COLO668 (cell line): ENCODE data around the gene CDK5RAP2.
A peak's percentile ranks its signal among the peaks of the same experiment; 100 is the strongest.
"Not testable (repeated sequence)": the region's sequence is repeated elsewhere in the genome, so short reads cannot be mapped to it uniquely, and the experiment has no call there.

Experiments used
- DNase-seq: peaks from one replicate; lab custom pipeline; 2025; ENCODE audit not compliant: unreplicated experiment; lab: John Stamatoyannopoulos, UW

CDK5RAP2 gene

DNA sequence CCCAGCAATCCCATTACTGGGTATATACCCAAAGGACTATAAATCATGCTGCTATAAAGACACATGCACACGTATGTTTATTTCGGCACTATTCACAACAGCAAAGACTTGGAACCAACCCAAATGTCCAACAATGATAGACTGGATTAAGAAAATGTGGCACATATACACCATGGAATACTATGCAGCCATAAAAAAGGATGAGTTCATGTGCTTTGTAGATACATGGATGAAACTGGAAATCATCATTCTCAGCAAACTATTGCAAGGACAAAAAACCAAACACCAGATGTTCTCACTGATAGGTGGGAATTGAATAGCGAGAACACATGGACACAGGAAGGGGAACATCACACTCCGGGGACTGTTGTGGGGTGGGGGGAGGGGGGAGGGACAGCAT lies 64.0 kb downstream of the CDK5RAP2 start:
- not testable (repeated sequence) for DNase-seq

DNA sequence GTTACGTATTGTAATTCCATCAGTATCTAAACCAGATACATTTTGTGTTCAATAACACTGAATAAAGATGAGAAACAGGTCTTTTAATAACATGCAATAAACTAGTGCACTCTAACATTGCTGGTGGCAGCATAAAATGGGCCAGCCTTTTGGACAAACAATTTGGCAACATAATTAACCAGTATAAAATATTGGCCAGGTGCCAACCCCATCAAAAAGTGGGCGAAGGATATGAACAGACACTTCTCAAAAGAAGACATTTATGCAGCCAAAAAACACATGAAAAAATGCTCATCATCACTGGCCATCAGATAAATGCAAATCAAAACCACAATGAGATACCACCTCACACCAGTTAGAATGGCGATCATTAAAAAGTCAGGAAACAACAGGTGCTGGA lies 64.5 kb downstream of the CDK5RAP2 start:
- not testable (repeated sequence) for DNase-seq

DNA sequence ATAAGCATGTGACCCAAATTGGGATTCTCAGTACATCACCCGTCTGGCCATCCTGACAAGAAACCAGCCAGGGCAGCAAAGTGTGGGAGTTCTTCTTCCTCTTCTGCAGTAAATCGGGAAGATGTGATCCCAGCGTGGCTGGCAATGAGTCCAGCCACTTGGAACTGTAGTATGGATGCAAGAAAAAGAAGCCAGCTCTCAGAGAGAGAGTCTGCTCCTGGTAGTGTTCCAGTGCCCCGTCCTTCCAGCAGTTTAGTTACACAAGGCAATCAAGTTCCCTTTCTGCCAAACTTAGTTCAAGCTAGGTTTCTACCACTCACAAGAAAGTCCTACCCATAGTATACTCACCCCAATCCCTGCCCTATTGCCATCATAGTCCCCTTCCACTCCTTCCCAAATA lies 65.6 kb downstream of the CDK5RAP2 start:
- DNase-seq, result no peak

DNA sequence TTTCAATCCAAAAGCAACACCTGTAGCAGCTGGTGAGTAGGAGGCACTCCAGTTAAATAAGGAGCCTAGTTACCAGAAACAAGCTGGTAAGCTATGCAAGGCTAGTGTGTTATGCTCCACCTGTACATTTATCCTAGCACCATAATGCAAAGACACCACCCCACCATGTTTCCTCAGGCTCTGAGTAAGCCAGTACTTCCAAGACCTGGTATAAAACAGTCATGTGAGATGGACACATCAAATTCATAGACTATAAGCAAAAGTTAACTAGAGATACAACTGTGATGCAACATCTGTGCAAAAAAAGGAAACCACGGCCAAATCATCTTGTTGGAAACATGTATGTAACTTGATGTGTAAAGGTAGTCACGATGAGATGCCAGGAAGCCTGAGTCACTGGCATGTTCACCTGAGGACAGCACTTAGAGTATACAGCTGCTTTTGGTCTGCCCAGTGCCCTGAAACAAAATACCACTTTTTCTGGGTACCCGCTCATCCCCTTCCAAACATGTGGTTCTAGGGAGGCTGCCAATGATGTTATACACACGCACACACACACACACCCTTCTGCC lies 66.1 kb downstream of the CDK5RAP2 start:
- no peak for DNase-seq

DNA sequence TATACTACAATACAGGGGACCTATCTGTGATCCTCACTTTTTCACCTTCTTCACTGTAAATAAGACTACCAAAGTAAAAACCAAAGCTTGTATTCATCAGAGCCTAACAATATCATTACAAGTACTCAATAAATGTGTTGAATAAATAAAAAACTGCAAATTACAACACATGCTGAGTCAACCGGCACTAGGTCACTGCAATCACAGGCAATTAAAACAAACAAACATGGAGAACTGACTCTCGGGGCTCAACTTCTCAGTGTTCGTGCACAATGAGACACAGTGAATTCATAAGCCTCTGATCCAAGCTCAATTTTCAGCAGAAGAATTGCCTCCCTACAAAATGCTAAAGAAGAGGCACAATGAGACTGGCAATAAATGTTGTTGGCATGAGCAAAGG lies 69.2 kb downstream of the CDK5RAP2 start:
- no peak for DNase-seq

DNA sequence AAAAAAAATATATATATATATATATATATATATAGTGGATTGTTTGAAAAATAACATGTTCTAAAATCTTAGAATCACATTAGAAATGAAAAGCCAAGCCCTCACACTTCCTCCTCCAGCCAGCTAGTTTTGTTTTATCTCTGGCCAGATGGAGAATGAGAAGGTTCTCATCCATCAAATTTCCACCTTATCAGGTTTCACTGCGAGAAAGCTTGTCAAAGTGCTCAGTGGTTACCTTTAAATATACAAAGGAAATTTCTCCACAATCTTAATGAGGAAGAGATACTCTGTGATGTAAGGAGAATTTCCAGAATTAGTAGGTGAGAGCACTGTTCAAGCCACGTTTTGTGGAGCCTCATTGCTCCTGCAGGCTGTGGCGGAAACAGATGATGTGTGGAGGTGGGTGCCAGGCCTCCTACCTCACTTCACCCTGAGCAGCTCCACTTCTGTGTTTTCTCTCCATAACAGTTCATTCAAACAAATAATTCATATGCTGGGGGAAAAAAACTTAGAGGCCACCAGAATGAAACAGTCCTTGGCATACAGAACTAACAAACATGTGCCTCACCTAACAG lies 71.9 kb downstream of the CDK5RAP2 start:
- DNase-seq, result no peak

DNA sequence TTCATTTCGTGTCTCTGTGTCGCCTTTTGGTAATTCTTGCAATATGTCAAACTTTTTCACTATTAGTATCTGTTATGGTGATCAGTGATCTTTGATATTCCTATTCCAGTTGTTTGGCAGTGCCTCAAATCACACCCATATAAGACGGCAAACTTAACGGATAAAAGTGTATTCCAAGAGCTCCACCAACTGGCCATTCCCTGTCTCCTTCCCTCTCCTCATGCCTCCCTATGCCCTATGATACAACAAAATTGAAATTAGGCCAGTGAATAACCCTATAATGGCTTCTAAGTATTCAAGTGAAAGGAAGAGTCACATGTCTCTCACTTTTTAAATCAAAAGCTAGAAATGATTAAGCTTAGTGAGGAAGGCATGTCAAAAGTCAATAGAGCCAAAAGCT lies 74.8 kb downstream of the CDK5RAP2 start:
- no peak for DNase-seq

DNA sequence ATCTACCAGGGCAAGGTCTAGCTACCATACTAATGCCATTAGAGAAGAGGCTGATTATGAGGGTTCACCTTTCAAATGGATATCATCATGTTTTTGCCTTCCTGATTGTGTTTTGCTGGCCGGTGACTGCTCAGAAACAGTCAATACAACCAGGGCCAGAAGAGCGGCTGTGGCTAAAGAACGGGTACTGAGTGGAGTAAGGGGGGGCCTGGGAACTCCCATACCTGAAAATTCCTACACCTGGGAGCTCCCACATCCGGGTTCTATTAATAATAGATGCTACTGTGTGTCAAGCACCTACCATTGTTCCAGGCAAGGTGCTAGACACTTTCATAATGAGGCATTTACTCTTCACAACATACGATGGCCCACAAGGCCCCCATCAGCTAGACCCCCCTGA lies 79.2 kb downstream of the CDK5RAP2 start:
- no peak for DNase-seq

DNA sequence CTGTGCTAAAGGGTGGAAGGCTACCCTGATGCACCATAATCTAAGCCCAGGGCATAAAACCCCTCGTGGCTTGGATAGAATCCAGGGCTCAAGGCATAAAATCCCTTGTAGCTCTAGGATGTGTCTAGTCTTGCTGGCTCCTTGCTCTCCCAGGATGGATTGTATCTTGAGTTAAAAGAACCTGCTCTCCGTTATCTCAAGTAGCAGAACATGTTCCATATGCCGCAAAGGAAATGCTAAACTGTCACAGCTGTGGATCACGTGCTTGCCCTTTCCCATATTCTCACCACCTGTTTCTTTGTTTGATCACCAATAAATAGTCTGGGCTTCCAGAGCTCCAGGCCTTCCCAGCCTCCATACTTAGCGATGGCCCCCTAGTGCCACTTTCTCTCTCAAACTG lies 82.1 kb downstream of the CDK5RAP2 start:
- DNase-seq, result not testable (repeated sequence)

DNA sequence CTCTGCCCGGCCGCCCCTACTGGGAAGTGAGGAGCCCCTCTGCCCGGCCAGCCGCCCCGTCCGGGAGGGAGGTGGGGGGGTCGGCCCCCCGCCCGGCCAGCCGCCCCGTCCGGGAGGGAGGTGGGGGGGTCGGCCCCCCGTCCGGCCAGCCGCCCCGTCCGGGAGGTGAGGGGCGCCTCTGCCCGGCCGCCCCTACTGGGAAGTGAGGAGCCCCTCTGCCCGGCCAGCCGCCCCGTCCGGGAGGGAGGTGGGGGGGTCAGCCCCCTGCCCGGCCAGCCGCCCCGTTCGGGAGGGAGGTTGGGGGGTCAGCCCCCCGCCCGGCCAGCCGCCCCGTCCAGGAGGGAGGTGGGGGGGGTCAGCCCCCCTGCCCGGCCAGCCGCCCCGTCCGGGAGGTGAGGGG lies 83.5 kb downstream of the CDK5RAP2 start:
- DNase-seq, result not testable (repeated sequence)

DNA sequence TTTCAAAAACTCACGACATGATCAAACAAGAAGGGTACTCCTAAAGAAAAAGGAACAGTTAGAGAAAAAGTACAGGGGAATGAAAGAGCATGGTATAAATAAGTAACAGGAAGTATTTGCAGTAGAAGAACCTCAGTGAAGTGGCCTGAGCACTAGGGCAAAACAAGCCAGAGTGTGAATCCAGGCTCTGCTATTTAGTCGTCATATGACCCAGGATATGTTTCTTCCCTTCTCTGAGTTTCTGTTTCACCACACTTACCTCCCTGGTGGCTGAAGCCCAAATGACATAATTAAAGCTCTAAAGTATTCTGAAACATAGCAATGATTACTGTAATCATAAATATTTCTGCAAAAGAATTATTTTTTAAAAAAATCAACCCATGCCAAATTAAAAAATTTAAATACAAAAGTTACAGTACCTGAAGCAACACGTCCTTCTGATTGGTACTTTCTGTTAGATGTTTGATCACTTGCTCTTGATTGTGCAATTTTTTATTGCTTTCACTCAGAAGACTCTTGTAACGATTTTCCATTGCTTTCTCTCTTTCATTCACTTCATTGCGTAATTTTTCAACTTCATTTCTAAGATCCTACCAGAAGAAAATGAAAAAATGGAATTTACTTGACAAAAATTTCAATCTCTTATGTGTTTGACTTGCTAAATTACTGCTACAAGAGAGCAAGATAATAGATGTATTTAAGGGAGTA lies 88.9 kb downstream of the CDK5RAP2 start:
- DNase-seq, result no peak

DNA sequence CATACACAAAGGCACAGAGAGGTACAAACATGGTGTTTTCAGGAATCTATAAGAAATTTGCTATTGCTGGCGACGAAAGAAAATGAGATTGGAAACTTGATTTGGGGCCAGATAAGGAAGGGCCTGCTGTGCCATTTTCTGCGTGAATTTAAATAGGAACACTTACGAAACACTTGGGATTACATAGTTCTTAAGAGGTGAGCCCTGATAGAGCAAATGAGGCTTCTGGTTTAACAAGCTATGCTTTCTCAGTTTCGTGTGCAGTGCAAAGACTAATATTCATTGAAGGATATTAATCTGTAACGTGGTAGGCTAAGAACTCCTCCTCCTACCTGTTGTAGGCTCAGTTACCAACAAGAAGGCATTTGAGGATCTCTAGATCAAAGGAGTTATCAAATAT lies 93.1 kb downstream of the CDK5RAP2 start:
- no peak for DNase-seq

DNA sequence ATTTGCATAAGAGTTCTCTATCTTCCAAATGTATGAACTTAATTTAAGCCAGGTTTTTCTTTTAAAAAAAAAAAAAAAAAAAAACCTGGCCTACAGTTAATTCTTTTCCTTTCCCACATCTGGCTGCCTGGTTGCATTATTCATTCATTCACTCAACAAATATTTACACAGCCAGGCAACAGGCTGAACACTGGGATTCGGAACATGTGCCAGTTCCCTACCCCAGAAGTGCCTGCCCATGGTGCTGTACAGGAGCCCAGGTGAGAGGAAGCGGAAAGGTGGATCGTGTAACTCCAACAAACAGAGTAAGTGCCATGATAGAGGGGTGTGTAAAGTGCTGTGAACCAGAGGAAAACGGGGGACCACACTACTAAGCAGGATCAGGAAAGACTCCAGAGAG lies 93.6 kb downstream of the CDK5RAP2 start:
- peak; percentile 50 for DNase-seq

DNA sequence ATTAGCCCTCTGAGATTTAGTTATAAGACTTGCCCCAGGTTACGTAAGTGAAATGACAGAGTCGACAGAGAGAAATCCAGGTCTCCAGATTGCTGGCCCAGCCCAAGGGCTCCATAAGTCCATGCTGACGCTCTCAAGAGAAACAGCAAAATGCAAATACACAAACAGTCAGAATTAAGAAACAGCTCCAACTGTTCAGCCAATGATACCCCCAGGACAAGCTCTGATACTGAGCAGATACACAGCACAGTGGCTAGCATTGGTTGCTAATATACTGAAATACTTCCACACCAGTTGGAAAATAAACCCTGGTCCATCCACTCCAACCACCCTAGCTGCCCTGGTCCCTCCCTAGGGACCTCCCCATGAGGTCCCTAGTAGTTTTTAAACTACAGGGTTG lies 94.2 kb downstream of the CDK5RAP2 start:
- no peak for DNase-seq

DNA sequence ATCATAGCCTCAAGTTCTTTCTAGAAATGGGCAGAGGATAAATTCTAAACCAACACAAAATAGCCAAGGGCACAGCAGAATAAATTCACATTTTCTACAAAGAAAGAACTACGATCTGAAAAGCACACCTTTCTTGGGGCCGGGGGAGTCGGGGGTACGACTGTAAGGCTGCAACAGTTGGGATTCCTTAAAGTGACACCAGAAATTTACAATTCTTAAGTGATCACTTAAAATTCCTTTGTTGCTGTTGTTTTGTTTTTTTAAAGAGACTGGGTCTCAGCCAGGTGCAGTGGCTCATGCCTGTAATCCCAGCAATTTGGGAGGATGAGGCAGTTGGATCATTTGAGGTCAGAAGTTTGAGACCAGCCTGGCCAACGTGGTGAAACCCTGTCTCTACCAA lies 95.8 kb downstream of the CDK5RAP2 start:
- DNase-seq, result no peak

DNA sequence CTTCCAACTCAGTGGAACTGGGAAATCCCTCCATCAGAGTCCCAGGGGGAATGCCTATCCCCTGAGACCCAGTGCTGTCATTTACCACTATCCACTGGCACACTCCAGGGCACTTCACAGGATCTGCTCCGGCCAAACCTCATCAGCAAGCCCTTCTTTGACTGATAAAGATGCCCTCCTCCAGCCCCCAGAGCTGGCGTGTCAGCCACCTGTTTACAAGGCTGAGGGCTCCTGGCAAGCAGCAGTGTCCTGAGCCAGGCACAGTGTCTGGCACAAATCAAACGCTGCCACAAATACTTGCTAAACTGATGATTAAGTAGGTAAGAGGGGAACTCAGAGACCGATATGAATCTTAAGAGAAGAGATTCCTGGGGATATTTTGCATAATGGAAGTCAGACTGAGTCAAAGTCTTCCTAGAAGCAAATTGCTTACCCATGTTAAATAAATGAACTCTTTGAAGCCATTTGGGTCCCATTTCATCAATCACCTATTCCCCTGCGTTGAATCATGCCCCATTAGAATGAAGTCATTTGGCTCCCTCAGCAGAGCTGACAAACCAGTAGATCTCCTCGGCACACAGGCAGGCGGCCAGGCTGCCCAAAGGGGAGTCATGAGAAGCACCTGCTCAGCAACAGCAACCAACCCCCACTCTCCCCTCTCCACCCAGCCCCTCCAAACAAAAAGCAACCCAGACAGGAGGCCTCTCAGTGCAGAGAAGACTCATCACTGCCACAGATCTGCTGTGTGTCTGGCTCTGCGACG lies 97.4 kb downstream of the CDK5RAP2 start:
- DNase-seq, result no peak

DNA sequence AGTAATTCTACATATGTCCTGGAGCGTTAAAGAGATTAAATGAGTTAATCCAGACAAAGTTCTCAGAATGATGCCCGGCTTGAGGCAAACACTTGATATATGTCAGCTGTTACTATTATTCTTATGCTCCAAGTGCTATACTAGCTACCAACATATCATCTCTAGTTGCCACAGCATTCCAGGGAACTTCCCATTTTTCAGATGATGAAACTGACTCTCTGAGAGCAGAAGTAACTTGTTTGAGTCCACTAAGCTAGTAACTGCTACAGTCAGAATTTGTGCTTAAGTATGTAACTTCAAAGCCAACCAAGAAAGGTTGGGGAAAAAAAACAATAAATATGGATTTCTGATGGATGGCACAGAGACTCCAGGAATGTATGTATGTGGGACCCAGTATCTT lies 98.1 kb downstream of the CDK5RAP2 start:
- DNase-seq, result no peak

DNA sequence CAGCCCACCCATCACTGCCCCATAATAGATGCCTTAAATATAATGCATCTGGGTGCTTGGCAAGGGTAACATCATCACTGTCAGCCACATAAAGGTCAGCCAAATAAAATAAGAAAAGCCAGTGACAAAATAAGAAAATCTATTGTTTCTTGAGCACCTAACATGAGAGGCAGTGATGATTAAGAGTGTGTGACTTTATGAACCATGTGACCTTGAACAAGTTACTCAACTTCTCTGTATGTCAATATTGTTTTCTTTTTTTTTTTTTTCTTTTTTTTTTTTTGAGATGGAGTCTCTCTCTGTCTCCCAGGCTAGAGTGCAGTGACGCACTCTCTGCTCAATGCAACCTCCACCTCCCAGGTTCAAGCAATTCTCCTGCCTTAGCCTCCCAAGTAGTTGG lies 98.7 kb downstream of the CDK5RAP2 start:
- no peak for DNase-seq

DNA sequence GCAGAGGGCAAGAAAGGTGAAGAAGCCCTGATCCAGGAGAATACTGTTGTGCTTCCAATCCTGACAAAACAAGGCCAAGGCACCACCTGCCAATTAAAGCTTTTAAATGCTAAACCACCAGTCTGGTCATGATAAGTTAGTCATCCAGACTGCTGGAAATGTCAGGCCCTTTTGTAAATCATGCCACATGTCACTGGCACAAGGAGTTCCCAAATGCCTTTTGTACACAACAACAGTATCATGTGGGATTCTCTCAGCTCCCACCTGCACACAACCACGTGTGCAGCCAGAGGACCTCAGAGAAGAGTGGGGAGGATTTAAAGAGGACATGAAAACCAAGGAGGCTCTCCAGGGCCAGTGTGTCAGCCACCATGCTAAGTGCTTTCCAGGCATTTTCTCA lies 99.3 kb downstream of the CDK5RAP2 start:
- peak; percentile 43 for DNase-seq

DNA sequence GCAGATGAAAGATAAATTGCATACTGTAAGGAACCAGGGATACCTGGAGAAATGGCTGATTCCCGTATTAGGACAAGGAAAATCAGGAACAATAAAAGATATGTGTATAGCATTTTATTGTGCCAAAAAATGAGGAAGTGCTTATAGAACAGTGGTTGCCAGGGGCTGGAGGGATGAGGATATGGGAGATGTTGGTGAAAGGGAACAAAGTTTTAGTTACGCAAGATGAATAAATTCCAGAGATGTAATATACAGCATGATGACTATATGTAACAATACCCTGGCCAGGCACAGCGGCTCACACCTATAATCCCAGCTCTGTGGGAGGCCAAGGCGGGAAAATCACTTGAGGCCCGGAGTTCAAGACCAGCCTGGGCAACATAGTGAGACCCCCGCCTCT lies 101.8 kb downstream of the CDK5RAP2 start:
- DNase-seq, result no peak

DNA sequence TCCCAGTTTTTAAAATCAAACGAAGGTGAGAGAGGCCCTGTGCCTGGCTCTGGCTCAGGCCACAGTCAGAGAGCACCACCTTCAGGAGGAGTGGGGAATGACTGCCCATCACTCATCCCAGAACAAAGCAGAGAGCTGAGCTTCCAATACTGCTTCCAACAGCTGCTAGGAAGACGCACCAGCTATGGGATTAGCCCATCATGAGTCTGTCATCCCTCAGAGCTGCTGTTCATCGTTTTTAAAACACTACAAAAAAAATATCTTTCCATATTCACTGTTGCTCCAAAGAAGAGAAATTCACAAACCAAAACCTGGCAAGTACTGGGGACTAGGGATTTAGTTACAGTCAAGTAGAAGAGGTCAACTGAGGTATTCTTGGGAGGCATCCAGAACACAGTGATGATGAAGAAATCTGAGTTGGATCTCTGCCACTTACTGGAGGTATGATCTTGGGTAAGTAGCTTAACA lies 102.4 kb downstream of the CDK5RAP2 start:
- DNase-seq, result peak; percentile 35

DNA sequence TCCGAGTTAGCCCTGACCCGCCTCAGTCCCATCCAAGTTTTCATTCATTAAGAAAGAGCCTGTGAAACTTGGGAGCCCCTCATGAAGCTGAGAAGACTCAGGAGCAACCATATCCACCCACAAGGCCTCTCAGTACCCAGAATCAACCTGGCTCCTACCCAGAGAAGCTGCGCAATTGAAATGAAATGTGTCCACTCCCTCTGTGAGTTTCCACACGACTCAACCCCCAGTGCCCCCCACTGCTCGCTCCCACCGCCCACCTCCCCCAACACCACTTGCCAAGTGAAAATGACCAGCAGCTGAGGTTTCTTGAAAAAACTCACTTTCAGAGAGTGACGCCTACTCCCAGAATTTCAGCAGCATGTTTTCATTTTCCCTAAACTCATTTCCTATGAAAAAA lies 104.6 kb downstream of the CDK5RAP2 start:
- no peak for DNase-seq
